Left kidney (tissue), 8 donors: Measurements from ENCODE around the gene SLC24A5. TPM values are rescaled to one million over a fixed set of nuclear protein-coding genes. Genes with fewer than 3 reads are reported as not detected.

Experiments
- DNase-seq: peaks from one replicate; pipeline ENCODE4 v3.0.0-alpha.2; 2013
- long read RNA-seq, 8 donors: transcript quantifications; one replicate each; lab custom pipeline, GENCODE V29; 2026
- polyA plus RNA-seq: library from polyadenylated mRNA; unstranded; fragments of 120-200 nt; gene quantifications from one replicate; pipeline ENCODE4 v1.2.1, GENCODE V29; 2013; ENCODE audit not compliant: insufficient read length

SLC24A5 gene
- 2.0 TPM for polyA plus RNA-seq
- long read RNA-seq, donor 1, partial matches to known transcripts: 10 of 10 reads
- long read RNA-seq, donor 1, other reads (novel, unspliced or antisense): 0 of 10 reads
- long read RNA-seq, donor 2, partial matches to known transcripts: 18 of 18 reads
- long read RNA-seq, donor 2, other reads (novel, unspliced or antisense): 0 of 18 reads
- long read RNA-seq, donor 3: 0 reads
- long read RNA-seq, donor 4: 0 reads
- long read RNA-seq, donor 5, partial matches to known transcripts: 7 of 7 reads
- long read RNA-seq, donor 5, other reads (novel, unspliced or antisense): 0 of 7 reads
- long read RNA-seq, donor 6: 0 reads
- long read RNA-seq, donor 7: 0 reads
- long read RNA-seq, donor 8: 0 reads

GRCh38 chr15:48120745-48121144 is at the start of gene SLC24A5:
Gene SLC24A5 (plus strand): TSS chr15:48120990. CDS start chr15:48121045, 55 bp downstream.
- DNase-seq: no peak

GRCh38 chr15:48072941-48073340 is 47.8 kb upstream of the SLC24A5 start:
- no peak for DNase-seq

- DNase-seq: no peak
Measured at GRCh38 chr15:48073881-48074280, 46.9 kb upstream of the SLC24A5 start.

- peak; percentile 50 for DNase-seq
Measured at GRCh38 chr15:48076454-48076853, 44.3 kb upstream of the SLC24A5 start.

- no peak for DNase-seq
Measured at GRCh38 chr15:48077616-48078184, 43.1 kb upstream of the SLC24A5 start.

- no peak for DNase-seq
Measured at GRCh38 chr15:48084759-48085590, 35.8 kb upstream of the SLC24A5 start.

GRCh38 chr15:48085591-48085930 is 35.2 kb upstream of the SLC24A5 start:
- no peak for DNase-seq

GRCh38 chr15:48086133-48086532 is 34.7 kb upstream of the SLC24A5 start:
- no peak for DNase-seq

GRCh38 chr15:48086576-48086975 is 34.2 kb upstream of the SLC24A5 start:
- no peak for DNase-seq

GRCh38 chr15:48087844-48088243 is 32.9 kb upstream of the SLC24A5 start:
- no peak for DNase-seq

GRCh38 chr15:48089702-48090101 is 31.1 kb upstream of the SLC24A5 start:
- no peak for DNase-seq

GRCh38 chr15:48090115-48090514 is 30.7 kb upstream of the SLC24A5 start:
- no peak for DNase-seq

GRCh38 chr15:48090666-48091065 is 30.1 kb upstream of the SLC24A5 start:
- no peak for DNase-seq

GRCh38 chr15:48091522-48091921 is 29.3 kb upstream of the SLC24A5 start:
- DNase-seq: no peak

GRCh38 chr15:48096355-48096786 is 24.4 kb upstream of the SLC24A5 start:
- DNase-seq: no peak

- no peak for DNase-seq
Measured at GRCh38 chr15:48096813-48097212, 24.0 kb upstream of the SLC24A5 start.

GRCh38 chr15:48097264-48097663 is 23.5 kb upstream of the SLC24A5 start:
- no peak for DNase-seq

- no peak for DNase-seq
Measured at GRCh38 chr15:48101376-48101961, 19.3 kb upstream of the SLC24A5 start.

GRCh38 chr15:48102167-48102566 is 18.6 kb upstream of the SLC24A5 start:
- no peak for DNase-seq

- no peak for DNase-seq
Measured at GRCh38 chr15:48103647-48104046, 17.1 kb upstream of the SLC24A5 start.

- no peak for DNase-seq
Measured at GRCh38 chr15:48105936-48106335, 14.9 kb upstream of the SLC24A5 start.

GRCh38 chr15:48109212-48109611 is 11.6 kb upstream of the SLC24A5 start:
- no peak for DNase-seq
